ENCODE data around the gene ZCCHC24.
"Not testable (repeated sequence)": the region's sequence is repeated elsewhere in the genome, so short reads cannot be mapped to it uniquely, and the experiment has no call there.

Gene ZCCHC24

GRCh38 chr10:79346012-79346340 lies 99.4 kb downstream of the ZCCHC24 start:
- no peak for DNase-seq (ENCODE audit: low spot score)

- DNase-seq (ENCODE audit: low spot score) = no peak
Observed at GRCh38 chr10:79345241-79346011, 100.0 kb downstream of the ZCCHC24 start.

GRCh38 chr10:79344502-79345195 lies 100.8 kb downstream of the ZCCHC24 start:
- DNase-seq (ENCODE audit: low spot score) = no peak

- no peak for DNase-seq (ENCODE audit: low spot score)
Observed at GRCh38 chr10:79342811-79343561, 102.4 kb downstream of the ZCCHC24 start.

GRCh38 chr10:79342295-79342761 lies 103.1 kb downstream of the ZCCHC24 start:
- no peak for DNase-seq (ENCODE audit: low spot score)

- no peak for DNase-seq (ENCODE audit: low spot score)
Observed at GRCh38 chr10:79340646-79341244, 104.7 kb downstream of the ZCCHC24 start.

GRCh38 chr10:79339266-79339665 lies 106.2 kb downstream of the ZCCHC24 start:
- DNase-seq (ENCODE audit: low spot score) = no peak

- not testable (repeated sequence) for DNase-seq (ENCODE audit: low spot score)
Observed at GRCh38 chr10:79337783-79338469, 107.5 kb downstream of the ZCCHC24 start.

- no peak for DNase-seq (ENCODE audit: low spot score)
Observed at GRCh38 chr10:79336739-79337138, 108.7 kb downstream of the ZCCHC24 start.

GRCh38 chr10:79336276-79336675 lies 109.1 kb downstream of the ZCCHC24 start:
- DNase-seq (ENCODE audit: low spot score) = no peak

- no peak for DNase-seq (ENCODE audit: low spot score)
Observed at GRCh38 chr10:79335470-79336235, 109.8 kb downstream of the ZCCHC24 start.

GRCh38 chr10:79335094-79335469 lies 110.3 kb downstream of the ZCCHC24 start:
- no peak for DNase-seq (ENCODE audit: low spot score)

- no peak for DNase-seq (ENCODE audit: low spot score)
Observed at GRCh38 chr10:79334573-79334972, 110.9 kb downstream of the ZCCHC24 start.

- DNase-seq (ENCODE audit: low spot score) = no peak
Observed at GRCh38 chr10:79333513-79333912, 111.9 kb downstream of the ZCCHC24 start.

- not testable (repeated sequence) for DNase-seq (ENCODE audit: low spot score)
Observed at GRCh38 chr10:79332610-79333315, 112.7 kb downstream of the ZCCHC24 start.

Data from COLO829 (cell line).